A549 (cell line): ENCODE results near the gene SH2D1A. TPM values are rescaled to one million over a fixed set of nuclear protein-coding genes. Genes with fewer than 3 reads are reported as not detected.

ENCODE experiments used
- ATAC-seq, 2 experiments: fragments of 200-7000 bp in 1 of 2; fragments of >200 bp in 1 of 2; cut with Nextera tagmentation in 1 of 2; cut with Tn5 transposase in 1 of 2; 3 replicates each; pipeline versions ENCODE4 v1.8.0 to v1.9.1; 2018 to 2020; ENCODE audit warnings: mild to moderate bottlenecking in 1 of 2, moderate library complexity in 1 of 2
- CTCF ChIA-PET: fragments of 300-600 bp; sonication (Branson Sonifier 250); formaldehyde crosslinking; extraction: SDS; loops from one replicate; lab custom pipeline; 2021; ENCODE audit warnings: antibody characterized with exemption, inconsistent platforms; lab: Yijun Ruan, JAX
- POLR2A ChIA-PET: fragments of 350-600 bp; formaldehyde crosslinking; extraction: SDS; loops from one replicate; lab custom pipeline; 2021; ENCODE audit warnings: antibody characterized with exemption, inconsistent platforms; lab: Yijun Ruan, JAX
- DNase-seq, 2 experiments: peaks; one replicate each; pipeline versions ENCODE4 v3.0.0 to v3.0.0-alpha.2; 2011 to 2016; ENCODE audit warnings: low read depth in 1 of 2, low spot score in 1 of 2
- FAIRE-seq: peaks from 2 replicates; lab custom pipeline; 2011; peaks lifted over from hg19 to GRCh38; lab: Jason Lieb, UNC
- H3K27ac ChIP-seq, 2 experiments: fragments of >200 bp; sonication (Bioruptor Twin); formaldehyde crosslinking; 3 replicates each; pipeline ENCODE4 v1.5.1; 2016 to 2017
- H3K4me1 ChIP-seq: fragments of >200 bp; sonication (Bioruptor Twin); formaldehyde crosslinking; 3 replicates; pipeline ENCODE4 v1.6.1; 2016
- H3K4me2 ChIP-seq: fragments of >200 bp; sonication (Bioruptor Twin); formaldehyde crosslinking; 3 replicates; pipeline ENCODE4 v1.6.1; 2016
- H3K4me3 ChIP-seq: fragments of >200 bp; sonication (Bioruptor Twin); formaldehyde crosslinking; 3 replicates; pipeline ENCODE4 v1.5.1; 2016
- H3K9me3 ChIP-seq: fragments of >200 bp; sonication (Bioruptor Twin); formaldehyde crosslinking; 3 replicates; pipeline ENCODE4 v1.6.1; 2016
- HEYL ChIP-seq: fragments of 250-450 bp; sonication (Bioruptor Pico); IDR thresholded peaks from 2 replicates; pipeline ENCODE4 v1.8.0; 2021; ENCODE audit warnings: mild to moderate bottlenecking, moderate library complexity
- KDM1A ChIP-seq: fragments of 200-600 bp; sonication (generic); IDR thresholded peaks from 2 replicates; pipeline ENCODE4 v1.6.1; 2016; ENCODE audit warnings: low read depth, mild to moderate bottlenecking
- NFE2L2 ChIP-seq: fragments of 150-350 bp; conservative IDR thresholded peaks from 2 replicates; pipeline ENCODE4 v1.6.1; 2014; ENCODE audit warnings: low read length
- POLR2A ChIP-seq: IDR thresholded peaks from 2 replicates; pipeline ENCODE4 v1.6.1; 2012; ENCODE audit warnings: mild to moderate bottlenecking, low read length
- ZSCAN20 ChIP-seq: fragments of 250-450 bp; sonication (Bioruptor Pico); IDR thresholded peaks from 2 replicates; pipeline ENCODE4 v1.8.0; 2022; ENCODE audit warnings: mild to moderate bottlenecking, moderate library complexity
- WGBS: methylation state at CpG from one replicate; pipeline ENCODE4 v1.1.6; 2017; ENCODE audit errors: missing lambda C conversion rate; 5-methylcytosine and 5-hydroxymethylcytosine counted together
- polyA plus RNA-seq, 4 experiments: library from polyadenylated mRNA; depleted of rRNA in 3 of 4; stranded (reverse); fragments of >200 nt; fragmentation: RNase III in 1 of 4; extraction: RNeasy Plus Mini Kit Qiagen cat#74134 plus additional on column Dnase treatment in 1 of 4; gene quantifications; 2 replicates in 3 of 4; 3 replicates in 1 of 4; pipeline ENCODE4 v1.2.3, GENCODE V29; 2011 to 2017
- small RNA-seq, 6 experiments: library from RNA; depleted of rRNA; stranded (forward); fragments of <200 nt; gene quantifications; one replicate each; pipeline ENCODE3, GENCODE V24; 2012

SH2D1A gene
- polyA plus RNA-seq, 2 of the 4 experiments (the other 2 are of a cell fraction) = not detected

GRCh38 chrX:124421898-124422655 is 75.7 kb downstream of the SH2D1A start:
- FAIRE-seq (peak; percentile 18), ATAC-seq (no peak), DNase-seq (no peak)
- ChIA-PET CTCF (no interaction called here), POLR2A (no interaction called here)
- H3K4me3 ChIP-seq = no peak overlapping the region
- no peaks in the 10 kb centered on the region for H3K9me3 ChIP-seq
- TF ChIP-seq ZSCAN20 (CRISPR knock-in tag) (no peak), NFE2L2 (no peak), POLR2A (no peak), KDM1A (no peak), HEYL (CRISPR knock-in tag) (no peak)
- TF ChIP-seq, all 56 proteins: peak for 0
- WGBS = 21% methylated on average over 15 of the region's 15 CpGs
- Histone ChIP-seq H3K4me1 (no peaks in the 10 kb centered on the region), H3K27ac (no peak overlapping the region), H3K4me2 (no peak overlapping the region)

Small RNA genes lying within 50 kb of the gene (small RNA-seq; reads per million reads assigned to genes)
- gene AL022718.1 = 0 reads per million in 6 experiments

Other genes starting within 250 kb of the SH2D1A start
- gene TEX13D, start 13.9 kb upstream of the SH2D1A start, polyA plus RNA-seq (2011; rRNA removed) = not detected in 2 replicates
- gene TEX13D, start 13.9 kb upstream of the SH2D1A start, polyA plus RNA-seq (2017; fragmentation: RNase III; extraction: RNeasy Plus Mini Kit Qiagen cat#74134 plus additional on column Dnase treatment) = not detected in 3 replicates